ENCODE data around the gene MID2. TPM values are rescaled to one million over a fixed set of nuclear protein-coding genes. Genes with fewer than 3 reads are reported as not detected.

Gene MID2
- total and polyA plus RNA-seq, 2 experiments from 2014 or later, result 5.4 to 16.1 TPM

GRCh38 chrX:107968623-107969022 is 143.0 kb downstream of the MID2 start:
- no peaks in the 10 kb centered on the region for H3K79me2 ChIP-seq (ENCODE audit: insufficient read depth)
- no peaks in the 10 kb centered on the region for H3K4me1 ChIP-seq (ENCODE audit: insufficient read depth)
- H3K9me2 ChIP-seq (ENCODE audit: insufficient read depth), result no peaks in the 10 kb centered on the region
- WGBS, 2 experiments (ENCODE audit: low coverage in 1 of 2, low lambda C conversion rate in 2 of 2, missing lambda C conversion rate in 2 of 2), result 65 to 75% methylated on average over 5 of the region's 5 CpGs
- TF ChIP-seq EZH2 (IDR thresholded peaks at IDR 0.05; ENCODE audit: insufficient read depth, poor library complexity, severe bottlenecking) (no peak), EZH2phosphoT487 (IDR thresholded peaks at IDR 0.05; ENCODE audit: insufficient read depth, low read depth) (no peak)
- in situ Hi-C loops (cut with MboI), result no loop called here
- H3K9me3 ChIP-seq (ENCODE audit: low read depth), result no peaks in the 10 kb centered on the region
- H3F3A ChIP-seq (ENCODE audit: insufficient read depth), result no peaks in the 10 kb centered on the region
- H3K9ac ChIP-seq, result no peak overlapping the region
- no peak overlapping the region for H2AFZ ChIP-seq
- H3K36me3 ChIP-seq (ENCODE audit: low read depth), result no peaks in the 10 kb centered on the region
- no peaks in the 10 kb centered on the region for H4K20me1 ChIP-seq (ENCODE audit: insufficient read depth)
- no peaks in the 10 kb centered on the region for H3K27me3 ChIP-seq (replicated peaks; ENCODE audit: insufficient read depth)
- no peak overlapping the region for H3K4me2 ChIP-seq (ENCODE audit: unreplicated experiment)
- no peak for DNase-seq
- H3K27ac ChIP-seq, result no peak overlapping the region
- H3K4me3 ChIP-seq, result no peak overlapping the region

GRCh38 chrX:107970073-107970472 is 144.4 kb downstream of the MID2 start:
- Histone ChIP-seq H3F3A (ENCODE audit: insufficient read depth) (no peaks in the 10 kb centered on the region), H3K9me2 (ENCODE audit: insufficient read depth) (no peaks in the 10 kb centered on the region), H3K27me3 (replicated peaks; ENCODE audit: insufficient read depth) (no peaks in the 10 kb centered on the region), H3K79me2 (ENCODE audit: insufficient read depth) (no peaks in the 10 kb centered on the region), H3K4me1 (ENCODE audit: insufficient read depth) (no peaks in the 10 kb centered on the region), H3K4me2 (ENCODE audit: unreplicated experiment) (no peak overlapping the region), H3K9ac (no peak overlapping the region), H2AFZ (no peak overlapping the region), H3K4me3 (no peak overlapping the region), H3K36me3 (ENCODE audit: low read depth) (no peaks in the 10 kb centered on the region), H3K27ac (no peak overlapping the region), H4K20me1 (ENCODE audit: insufficient read depth) (no peaks in the 10 kb centered on the region), H3K9me3 (ENCODE audit: low read depth) (no peaks in the 10 kb centered on the region)
- 0% methylated on average over 2 of the region's 2 CpGs for WGBS, 2 experiments (ENCODE audit: low coverage in 1 of 2, low lambda C conversion rate in 2 of 2, missing lambda C conversion rate in 2 of 2)
- TF ChIP-seq EZH2 (IDR thresholded peaks at IDR 0.05; ENCODE audit: insufficient read depth, poor library complexity, severe bottlenecking), result no peak
- no peak for TF ChIP-seq EZH2phosphoT487 (IDR thresholded peaks at IDR 0.05; ENCODE audit: insufficient read depth, low read depth)
- in situ Hi-C loops (cut with MboI), result no loop called here
- DNase-seq, result no peak

GRCh38 chrX:107971636-107972035 is 146.0 kb downstream of the MID2 start:
- Histone ChIP-seq H3K9me2 (ENCODE audit: insufficient read depth) (no peaks in the 10 kb centered on the region), H2AFZ (no peak overlapping the region), H3K27ac (no peak overlapping the region), H3K4me3 (no peak overlapping the region), H3K79me2 (ENCODE audit: insufficient read depth) (no peaks in the 10 kb centered on the region), H4K20me1 (ENCODE audit: insufficient read depth) (no peaks in the 10 kb centered on the region), H3K36me3 (ENCODE audit: low read depth) (no peaks in the 10 kb centered on the region), H3K9me3 (ENCODE audit: low read depth) (no peaks in the 10 kb centered on the region), H3K27me3 (replicated peaks; ENCODE audit: insufficient read depth) (no peaks in the 10 kb centered on the region), H3F3A (ENCODE audit: insufficient read depth) (no peaks in the 10 kb centered on the region), H3K9ac (no peak overlapping the region), H3K4me1 (ENCODE audit: insufficient read depth) (no peaks in the 10 kb centered on the region), H3K4me2 (ENCODE audit: unreplicated experiment) (no peak overlapping the region)
- DNase-seq, result no peak
- in situ Hi-C loops (cut with MboI), result no loop called here
- TF ChIP-seq EZH2phosphoT487 (IDR thresholded peaks at IDR 0.05; ENCODE audit: insufficient read depth, low read depth) (no peak), EZH2 (IDR thresholded peaks at IDR 0.05; ENCODE audit: insufficient read depth, poor library complexity, severe bottlenecking) (no peak)
- 60 to 80% methylated on average over 3 of the region's 3 CpGs for WGBS, 2 experiments (ENCODE audit: low coverage in 1 of 2, low lambda C conversion rate in 2 of 2, missing lambda C conversion rate in 2 of 2)

Small RNA genes lying within 50 kb of the gene (small RNA-seq; reads per million reads assigned to genes)
- gene RF00019 (ENCODE audit: low read depth, low replicate concordance), result not detected

Other genes starting within 250 kb of the MID2 start
- 76.7 and 96.9 TPM in 2 replicates for gene PRPS1, start 197.4 kb upstream of the MID2 start, total RNA-seq (2014; rRNA removed; shearing (Covaris generic))
- 87.7 and 92.1 TPM in 2 replicates for gene PRPS1, start 197.4 kb upstream of the MID2 start, polyA plus RNA-seq (2016; fragmentation: Nextera tagmentation; extraction: Ambion mirVana)
- 28.8 and 49.0 TPM in 2 replicates for gene TSC22D3, start 50.1 kb upstream of the MID2 start, total RNA-seq (2014; rRNA removed; shearing (Covaris generic))
- gene TSC22D3, start 50.1 kb upstream of the MID2 start, polyA plus RNA-seq (2016; fragmentation: Nextera tagmentation; extraction: Ambion mirVana), result 34.6 and 35.9 TPM in 2 replicates
- gene NCBP2L, start 48.1 kb upstream of the MID2 start, total RNA-seq (2014; rRNA removed; shearing (Covaris generic)), result not detected in 2 replicates
- not detected in 2 replicates for gene NCBP2L, start 48.1 kb upstream of the MID2 start, polyA plus RNA-seq (2016; fragmentation: Nextera tagmentation; extraction: Ambion mirVana)
- not detected in 2 replicates for gene TEX13B, start 156.5 kb downstream of the MID2 start, total RNA-seq (2014; rRNA removed; shearing (Covaris generic))
- gene TEX13B, start 156.5 kb downstream of the MID2 start, polyA plus RNA-seq (2016; fragmentation: Nextera tagmentation; extraction: Ambion mirVana), result not detected in 2 replicates
- gene VSIG1, start 219.2 kb downstream of the MID2 start, total RNA-seq (2014; rRNA removed; shearing (Covaris generic)), result not detected in 2 replicates
- gene VSIG1, start 219.2 kb downstream of the MID2 start, polyA plus RNA-seq (2016; fragmentation: Nextera tagmentation; extraction: Ambion mirVana), result not detected in 2 replicates

Data from GM23248 (cell line).